ENCODE measurements around the gene RER1.

The RER1 gene

DNA sequence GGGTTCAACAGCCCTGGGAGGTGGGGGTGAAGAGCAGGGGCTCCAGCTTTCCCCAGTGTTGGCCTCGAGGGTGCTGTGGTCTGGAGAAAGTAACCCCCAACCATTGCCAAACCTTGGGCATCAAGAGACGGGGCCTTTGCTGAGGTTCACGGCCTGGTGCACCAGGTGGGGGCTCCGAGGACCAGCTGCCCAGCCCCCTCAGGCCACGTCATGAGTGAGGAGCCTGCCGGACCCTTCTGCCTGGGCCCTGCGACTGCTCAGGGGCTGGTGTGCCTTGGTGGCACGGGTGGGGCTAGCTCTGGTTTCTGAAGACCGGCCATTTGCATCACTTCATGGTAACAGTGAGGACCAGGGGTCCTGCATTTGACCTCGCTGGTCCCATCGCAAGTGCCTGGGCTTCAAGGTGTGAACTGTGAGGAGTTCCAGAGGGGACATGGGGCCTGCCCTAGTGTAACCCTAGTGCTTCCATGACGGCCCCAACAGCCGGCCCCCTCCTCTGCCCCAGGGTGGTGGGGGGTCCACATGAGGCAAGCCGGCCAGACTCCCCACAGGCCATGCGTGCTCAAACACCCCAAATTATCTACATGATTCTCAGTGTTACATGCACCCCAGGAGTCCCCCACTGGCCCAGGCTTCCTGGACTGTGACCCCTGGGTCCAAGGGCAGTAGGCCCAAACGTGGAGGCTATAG is 13.7 kb upstream of the RER1 start:
- no peak for DNase-seq (ENCODE audit: low read depth)
- no peak for TF ChIP-seq CTCF (conservative IDR thresholded peaks at IDR 0.05; ENCODE audit: low read depth, low read length)
- H3K4me3 ChIP-seq (ENCODE audit: low read depth, low read length): no peak overlapping the region

DNA sequence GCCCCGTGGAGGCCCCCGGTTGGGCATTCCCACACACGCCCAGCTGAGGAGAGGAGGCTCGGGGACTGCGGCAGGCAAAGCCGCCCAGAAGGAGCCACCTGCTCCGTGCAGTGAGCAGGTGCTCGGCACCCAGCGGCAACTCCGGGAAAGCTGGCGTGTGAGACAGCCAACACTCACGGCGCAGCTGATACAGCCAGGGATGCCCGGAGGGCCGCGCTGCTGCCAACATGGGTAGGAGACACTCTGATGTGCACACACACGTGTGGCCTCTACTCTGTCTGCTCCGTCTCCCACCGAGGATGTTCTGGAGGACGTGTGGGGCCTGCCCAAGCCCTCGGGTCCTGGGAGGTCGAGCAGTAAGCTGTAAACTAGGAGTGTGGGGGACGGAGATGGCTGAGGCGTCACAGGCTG is 13.2 kb upstream of the RER1 start:
- DNase-seq (ENCODE audit: low read depth): no peak
- TF ChIP-seq CTCF (conservative IDR thresholded peaks at IDR 0.05; ENCODE audit: low read depth, low read length): no peak
- no peak overlapping the region for H3K4me3 ChIP-seq (ENCODE audit: low read depth, low read length)

- no peak for TF ChIP-seq CTCF (conservative IDR thresholded peaks at IDR 0.05; ENCODE audit: low read depth, low read length)
- no peak for DNase-seq (ENCODE audit: low read depth)
- H3K4me3 ChIP-seq (ENCODE audit: low read depth, low read length): no peak overlapping the region
Observed at GRCh38 chr1:2378956-2379732, 12.5 kb upstream of the RER1 start.

DNA sequence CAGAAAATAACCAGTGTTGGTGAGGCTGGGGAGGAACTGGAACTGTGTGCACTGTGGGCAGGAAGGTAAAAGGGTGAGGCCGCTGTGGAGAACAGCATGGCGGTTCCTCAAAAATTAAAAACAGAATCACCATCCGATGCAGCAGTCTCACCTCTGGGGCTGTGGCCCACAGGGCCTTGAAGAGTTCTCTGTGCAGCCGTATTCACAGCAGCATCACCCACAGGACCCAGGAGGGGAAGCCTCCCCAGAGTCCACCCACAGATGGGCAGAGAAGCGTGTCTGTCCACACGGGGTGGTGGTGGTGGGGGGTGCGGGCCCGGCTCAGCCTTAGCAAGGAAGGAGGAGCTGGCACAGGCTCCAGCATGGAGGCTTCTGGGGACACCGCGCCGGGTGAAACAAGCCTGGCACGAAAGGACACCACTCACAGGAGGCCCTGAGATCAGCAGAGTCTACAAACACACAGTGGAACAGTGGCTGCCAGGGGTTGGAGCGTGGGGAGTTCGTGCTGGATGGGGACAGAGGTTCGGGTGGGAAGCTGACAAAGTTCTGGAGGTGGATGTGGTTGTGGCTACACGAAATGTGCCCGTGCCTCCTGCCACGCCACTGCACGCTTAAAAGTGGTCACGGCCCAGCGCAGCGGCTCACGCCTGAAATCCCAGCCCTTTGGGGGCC is 11.8 kb upstream of the RER1 start:
- TF ChIP-seq CTCF (conservative IDR thresholded peaks at IDR 0.05; ENCODE audit: low read depth, low read length): no peak

GRCh38 chr1:2380816-2381591 is 10.6 kb upstream of the RER1 start:
- TF ChIP-seq CTCF (conservative IDR thresholded peaks at IDR 0.05; ENCODE audit: low read depth, low read length): no peak
- DNase-seq (ENCODE audit: low read depth): no peak
- H3K4me3 ChIP-seq (ENCODE audit: low read depth, low read length): no peak overlapping the region

More for the DNA sequence above, 11.8 kb upstream of the RER1 start:
- DNase-seq (ENCODE audit: low read depth): no peak
- no peak overlapping the region for H3K4me3 ChIP-seq (ENCODE audit: low read depth, low read length)

- no peak overlapping the region for H3K4me3 ChIP-seq (ENCODE audit: low read depth, low read length)
- DNase-seq (ENCODE audit: low read depth): peak; percentile 79
- peak; percentile 95 for TF ChIP-seq CTCF (conservative IDR thresholded peaks at IDR 0.05; ENCODE audit: low read depth, low read length)
Observed at GRCh38 chr1:2381741-2382620, 9.7 kb upstream of the RER1 start.
